ENCODE measurements around the gene MED1. TPM values are rescaled to one million over a fixed set of nuclear protein-coding genes. Genes with fewer than 3 reads are reported as not detected.
"Not testable (repeated sequence)": the region's sequence is repeated elsewhere in the genome, so short reads cannot be mapped to it uniquely, and the experiment has no call there.

Gene MED1
- total RNA-seq, 2 experiments from 2014 or later = 52.4 to 56.1 TPM

GRCh38 chr17:39391448-39391847, 59.6 kb downstream of the MED1 start:
- Mint-ChIP-seq H3K27me3 (ENCODE audit: low read depth) (no peaks in the 10 kb centered on the region), H3K4me1 (ENCODE audit: low read depth) (peaks cover 13% of the 10 kb centered on the region), H3K9me3 (no peaks in the 10 kb centered on the region), H3K27ac (no peak overlapping the region), H3K36me3 (ENCODE audit: low read depth) (no peaks in the 10 kb centered on the region), H3K4me3 (no peak overlapping the region)
- intact Hi-C loops (cut with micrococcal nuclease) = no loop called here
- CTCF ChIA-PET = interaction anchor here (1.6 kb wide), 1 partner anchor 19 kb away, joined by 3 read pairs; no protein-coding TSS in a partner anchor
- DNase-seq = no peak

DNA sequence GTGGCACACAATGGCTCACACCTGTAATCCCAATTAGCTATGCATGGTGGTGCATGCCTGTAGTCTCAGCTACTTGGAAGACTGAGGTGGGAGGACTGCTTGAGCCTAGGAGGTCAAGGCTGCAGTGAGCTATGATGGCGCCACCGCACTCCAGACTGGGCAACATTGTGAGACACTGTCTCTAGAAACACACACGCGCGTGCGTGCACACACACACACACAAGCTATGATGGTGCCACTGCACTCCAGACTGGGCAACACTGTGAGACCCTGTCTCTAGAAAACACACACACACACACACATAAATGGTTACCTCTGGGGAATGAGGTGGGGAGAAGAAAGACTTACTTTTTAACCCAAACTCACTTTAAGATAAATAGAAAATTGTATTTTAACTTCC, 66.0 kb downstream of the MED1 start:
- Mint-ChIP-seq H3K4me1 (ENCODE audit: low read depth) (peaks cover 13% of the 10 kb centered on the region), H3K27me3 (ENCODE audit: low read depth) (no peaks in the 10 kb centered on the region), H3K27ac (no peak overlapping the region), H3K36me3 (ENCODE audit: low read depth) (peaks cover 2% of the 10 kb centered on the region), H3K9me3 (no peaks in the 10 kb centered on the region), H3K4me3 (no peak overlapping the region)
- CTCF ChIA-PET = interaction anchor here (0.7 kb wide), 1 partner anchor 292 kb away, joined by 3 read pairs; no protein-coding TSS in a partner anchor
- intact Hi-C loops (cut with micrococcal nuclease) = no loop called here
- no peak for DNase-seq

GRCh38 chr17:39380144-39380543, 70.9 kb downstream of the MED1 start:
- H3K9me3 Mint-ChIP-seq = no peaks in the 10 kb centered on the region
- intact Hi-C loops (cut with micrococcal nuclease) = no loop called here
- no peak for DNase-seq
- CTCF ChIA-PET = interaction anchor here (0.6 to 1.2 kb wide), 3 partner anchors 14 to 107 kb away, joined by 3 to 7 read pairs (median 3); no protein-coding TSS in a partner anchor
- peaks cover 2% of the 10 kb centered on the region for H3K36me3 Mint-ChIP-seq (ENCODE audit: low read depth)
- no peaks in the 10 kb centered on the region for H3K27me3 Mint-ChIP-seq (ENCODE audit: low read depth)
- H3K4me3 Mint-ChIP-seq = no peak overlapping the region
- H3K4me1 Mint-ChIP-seq (ENCODE audit: low read depth) = peaks cover 30% of the 10 kb centered on the region
- H3K27ac Mint-ChIP-seq = no peak overlapping the region

- no peaks in the 10 kb centered on the region for H3K9me3 Mint-ChIP-seq
- no peak overlapping the region for H3K27ac Mint-ChIP-seq
- CTCF ChIA-PET = interaction anchor here (0.7 kb wide), 1 partner anchor 132 kb away, joined by 3 read pairs; no protein-coding TSS in a partner anchor
- H3K27me3 Mint-ChIP-seq (ENCODE audit: low read depth) = no peaks in the 10 kb centered on the region
- no peak for DNase-seq
- peaks cover 28% of the 10 kb centered on the region for H3K4me1 Mint-ChIP-seq (ENCODE audit: low read depth)
- no peak overlapping the region for H3K4me3 Mint-ChIP-seq
- H3K36me3 Mint-ChIP-seq (ENCODE audit: low read depth) = no peaks in the 10 kb centered on the region
- intact Hi-C loops (cut with micrococcal nuclease) = no loop called here
Observed at GRCh38 chr17:39376434-39376833, 74.6 kb downstream of the MED1 start.

DNA sequence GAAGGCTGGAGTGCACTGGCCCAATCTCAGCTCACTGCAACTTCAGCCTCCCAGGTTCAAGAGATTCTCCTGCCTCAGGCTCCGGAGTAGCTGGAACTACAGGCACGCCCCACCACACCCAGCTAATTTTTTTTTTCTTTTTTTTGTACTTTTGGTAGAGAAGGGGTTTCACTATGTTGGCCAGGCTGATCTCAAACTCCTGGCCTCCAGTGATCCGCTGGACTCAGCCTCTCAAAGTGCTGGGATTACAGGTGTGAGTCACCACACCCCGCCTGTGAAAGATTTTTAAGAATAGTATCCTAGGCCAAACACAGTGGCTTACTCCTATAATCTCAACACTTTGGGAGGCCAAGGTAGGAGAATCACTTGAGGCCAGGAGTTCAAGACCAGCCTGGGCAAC, 83.3 kb downstream of the MED1 start:
- H3K9me3 Mint-ChIP-seq; intact Hi-C loops (cut with micrococcal nuclease); H3K27ac Mint-ChIP-seq; H3K36me3 Mint-ChIP-seq (ENCODE audit: low read depth); H3K27me3 Mint-ChIP-seq (ENCODE audit: low read depth); H3K4me1 Mint-ChIP-seq (ENCODE audit: low read depth); DNase-seq; H3K4me3 Mint-ChIP-seq: not testable (repeated sequence)
- CTCF ChIA-PET = interaction anchor here (0.7 kb wide), 2 partner anchors 71 to 191 kb away, joined by 3 to 4 read pairs; no protein-coding TSS in a partner anchor

GRCh38 chr17:39365872-39366271, 85.2 kb downstream of the MED1 start:
- Mint-ChIP-seq H3K4me1 (ENCODE audit: low read depth) (peaks cover 9% of the 10 kb centered on the region), H3K27ac (no peak overlapping the region), H3K9me3 (no peaks in the 10 kb centered on the region), H3K27me3 (ENCODE audit: low read depth) (no peaks in the 10 kb centered on the region), H3K36me3 (ENCODE audit: low read depth) (no peaks in the 10 kb centered on the region), H3K4me3 (no peak overlapping the region)
- DNase-seq = no peak
- CTCF ChIA-PET = no interaction called here
- intact Hi-C loops (cut with micrococcal nuclease) = no loop called here

DNA sequence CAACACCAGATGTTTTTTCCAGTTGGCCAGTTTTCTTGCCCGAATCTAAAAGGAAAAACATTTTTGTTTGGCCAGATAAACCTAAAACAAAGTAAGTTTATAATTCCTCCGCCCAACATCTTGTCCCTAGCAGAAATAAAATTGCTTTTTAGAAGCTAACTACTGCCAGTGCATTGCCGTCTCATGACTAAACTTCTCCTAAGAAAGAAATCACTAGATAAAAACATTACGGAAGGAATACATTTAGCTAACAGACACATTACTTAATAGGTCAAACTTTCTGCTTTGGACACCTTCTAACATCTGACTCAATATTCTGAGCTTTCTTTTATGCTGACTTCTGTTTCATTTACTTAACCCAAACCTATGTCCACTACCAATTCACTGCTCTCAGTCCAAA, 85.8 kb downstream of the MED1 start:
- DNase-seq = no peak
- Mint-ChIP-seq H3K36me3 (ENCODE audit: low read depth) (no peaks in the 10 kb centered on the region), H3K27ac (no peak overlapping the region), H3K4me3 (no peak overlapping the region), H3K27me3 (ENCODE audit: low read depth) (no peaks in the 10 kb centered on the region), H3K9me3 (no peaks in the 10 kb centered on the region), H3K4me1 (ENCODE audit: low read depth) (peaks cover 15% of the 10 kb centered on the region)
- intact Hi-C loops (cut with micrococcal nuclease) = no loop called here
- CTCF ChIA-PET = no interaction called here

- CTCF ChIA-PET = no interaction called here
Observed at GRCh38 chr17:39364236-39365025, 86.6 kb downstream of the MED1 start.

DNA sequence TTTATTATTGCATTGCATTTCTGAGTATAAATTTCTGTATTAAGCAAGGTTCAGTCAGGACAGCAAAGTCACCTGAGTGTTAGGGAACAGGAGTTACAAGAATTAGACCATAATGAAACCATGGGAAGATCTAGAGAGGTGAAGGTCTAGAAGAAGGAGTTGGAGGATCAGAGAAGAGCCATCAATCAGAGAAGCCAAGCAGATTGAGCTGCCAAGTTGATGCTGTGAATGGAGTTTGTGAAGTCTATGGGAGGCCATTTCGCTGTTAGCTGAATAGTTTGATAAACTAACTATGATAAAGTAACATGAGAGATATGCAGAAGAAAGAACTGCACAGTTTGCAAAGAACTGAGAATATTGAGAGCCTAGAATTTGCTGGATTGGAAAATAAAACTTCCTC, 90.0 kb downstream of the MED1 start:
- H3K9me3 Mint-ChIP-seq = no peaks in the 10 kb centered on the region
- H3K4me1 Mint-ChIP-seq (ENCODE audit: low read depth) = peaks cover 15% of the 10 kb centered on the region
- intact Hi-C loops (cut with micrococcal nuclease) = no loop called here
- H3K36me3 Mint-ChIP-seq (ENCODE audit: low read depth) = peaks cover 2% of the 10 kb centered on the region
- CTCF ChIA-PET = interaction anchor here (0.7 kb wide), 1 partner anchor 8 kb away, joined by 3 read pairs; no protein-coding TSS in a partner anchor
- no peak overlapping the region for H3K4me3 Mint-ChIP-seq
- no peak for DNase-seq
- no peaks in the 10 kb centered on the region for H3K27me3 Mint-ChIP-seq (ENCODE audit: low read depth)
- H3K27ac Mint-ChIP-seq = no peak overlapping the region

More at GRCh38 chr17:39364236-39365025, 86.6 kb downstream of the MED1 start:
- no peaks in the 10 kb centered on the region for H3K27me3 Mint-ChIP-seq (ENCODE audit: low read depth)
- no peak overlapping the region for H3K4me3 Mint-ChIP-seq
- no peaks in the 10 kb centered on the region for H3K36me3 Mint-ChIP-seq (ENCODE audit: low read depth)
- no peaks in the 10 kb centered on the region for H3K9me3 Mint-ChIP-seq
- intact Hi-C loops (cut with micrococcal nuclease) = no loop called here
- peaks cover 17% of the 10 kb centered on the region for H3K4me1 Mint-ChIP-seq (ENCODE audit: low read depth)
- no peak for DNase-seq
- no peak overlapping the region for H3K27ac Mint-ChIP-seq

DNA sequence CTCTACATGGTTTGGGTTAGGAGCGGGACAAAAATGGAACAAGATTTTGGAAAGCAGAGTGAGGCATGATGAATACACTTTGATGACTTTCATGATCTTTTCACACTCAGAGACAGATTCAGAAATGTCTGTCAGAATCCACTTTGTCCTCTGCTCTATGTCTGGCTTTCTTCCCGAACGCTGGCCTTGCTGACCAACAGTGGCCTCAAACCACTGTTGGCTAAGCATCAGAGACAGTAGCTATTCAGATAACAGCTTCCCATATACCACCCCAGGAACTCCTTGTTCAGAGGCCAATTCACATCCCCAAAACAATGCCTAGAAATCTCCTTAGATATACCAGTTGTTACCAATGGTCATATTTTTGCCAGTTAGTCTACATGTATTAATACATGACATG, 90.5 kb downstream of the MED1 start:
- intact Hi-C loops (cut with micrococcal nuclease) = no loop called here
- Mint-ChIP-seq H3K4me1 (ENCODE audit: low read depth) (peaks cover 15% of the 10 kb centered on the region), H3K36me3 (ENCODE audit: low read depth) (peaks cover 2% of the 10 kb centered on the region), H3K9me3 (no peaks in the 10 kb centered on the region), H3K27ac (no peak overlapping the region), H3K27me3 (ENCODE audit: low read depth) (no peaks in the 10 kb centered on the region), H3K4me3 (no peak overlapping the region)
- CTCF ChIA-PET = no interaction called here
- DNase-seq = no peak

DNA sequence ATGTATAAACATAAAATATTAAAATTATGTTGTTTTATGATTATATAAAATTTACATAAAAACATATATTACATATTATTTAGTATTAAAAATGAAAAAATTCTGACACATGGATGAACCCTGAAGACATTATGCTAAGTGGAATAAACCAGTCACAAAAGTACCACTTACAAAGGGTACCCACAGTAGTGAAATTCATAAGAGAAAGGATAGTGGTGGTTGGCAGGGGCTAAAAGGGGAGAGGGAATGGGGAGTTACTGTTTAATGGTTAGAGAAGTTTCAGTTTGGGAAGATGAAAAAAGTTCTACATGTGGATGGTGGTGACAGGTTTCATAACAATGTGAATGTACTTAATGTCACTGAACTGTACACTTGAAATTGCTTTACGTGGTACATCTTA, 91.1 kb downstream of the MED1 start:
- Mint-ChIP-seq H3K4me3 (no peak overlapping the region), H3K4me1 (ENCODE audit: low read depth) (peaks cover 13% of the 10 kb centered on the region), H3K27me3 (ENCODE audit: low read depth) (no peaks in the 10 kb centered on the region), H3K9me3 (no peaks in the 10 kb centered on the region), H3K27ac (no peak overlapping the region), H3K36me3 (ENCODE audit: low read depth) (peaks cover 2% of the 10 kb centered on the region)
- CTCF ChIA-PET = no interaction called here
- intact Hi-C loops (cut with micrococcal nuclease) = no loop called here
- DNase-seq = no peak

DNA sequence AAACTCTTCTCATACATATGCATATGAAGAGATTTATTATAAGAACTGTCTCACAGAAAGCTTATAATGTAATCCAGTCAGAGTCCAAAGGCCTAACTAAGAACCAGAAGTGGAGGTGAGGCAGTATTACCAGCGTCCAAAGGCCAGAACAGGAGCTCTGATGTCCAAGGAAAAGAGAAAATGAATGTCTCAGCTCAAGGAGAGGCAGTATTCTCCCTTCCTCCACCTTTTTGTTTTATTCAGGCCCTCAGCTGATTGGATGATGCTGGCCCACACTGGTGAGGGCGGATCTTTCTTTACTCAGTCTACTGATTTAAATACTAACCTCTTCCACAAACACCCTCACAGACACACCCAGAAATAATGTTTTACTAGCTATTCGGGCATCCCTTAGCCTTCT, 93.1 kb downstream of the MED1 start:
- Mint-ChIP-seq H3K36me3 (ENCODE audit: low read depth) (peaks cover 2% of the 10 kb centered on the region), H3K9me3 (no peaks in the 10 kb centered on the region), H3K27me3 (ENCODE audit: low read depth) (no peaks in the 10 kb centered on the region), H3K4me3 (no peak overlapping the region), H3K4me1 (ENCODE audit: low read depth) (peaks cover 15% of the 10 kb centered on the region), H3K27ac (no peak overlapping the region)
- CTCF ChIA-PET = interaction anchor here (0.6 to 1.3 kb wide), 3 partner anchors 11 to 119 kb away, joined by 3 to 4 read pairs (median 3); no protein-coding TSS in a partner anchor
- DNase-seq = no peak
- intact Hi-C loops (cut with micrococcal nuclease) = no loop called here

DNA sequence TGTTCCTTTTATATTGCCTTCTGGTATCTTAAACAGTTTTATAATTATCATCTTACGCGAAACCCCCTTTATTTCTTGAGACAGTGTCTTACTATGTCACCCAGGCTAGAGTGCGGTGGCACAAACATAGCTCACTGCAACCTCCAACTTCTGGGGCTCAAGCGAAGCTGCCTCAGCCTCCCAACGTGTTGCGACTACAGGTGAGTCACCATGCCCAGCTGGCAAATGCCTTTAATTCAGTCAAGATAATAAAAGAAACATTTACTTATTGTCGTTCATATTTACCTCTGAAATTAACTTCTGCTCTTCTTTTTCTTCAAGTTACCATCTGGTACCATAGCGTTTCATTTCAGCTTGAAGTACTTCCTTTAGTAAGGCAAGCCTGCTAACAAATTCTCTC, 93.6 kb downstream of the MED1 start:
- CTCF ChIA-PET = interaction anchor here (0.6 to 1.3 kb wide), 5 partner anchors 12 to 297 kb away, joined by 3 to 4 read pairs (median 3); no protein-coding TSS in a partner anchor
- no peak overlapping the region for H3K27ac Mint-ChIP-seq
- no peaks in the 10 kb centered on the region for H3K27me3 Mint-ChIP-seq (ENCODE audit: low read depth)
- DNase-seq = no peak
- no peaks in the 10 kb centered on the region for H3K9me3 Mint-ChIP-seq
- intact Hi-C loops (cut with micrococcal nuclease) = no loop called here
- no peak overlapping the region for H3K4me3 Mint-ChIP-seq
- H3K4me1 Mint-ChIP-seq (ENCODE audit: low read depth) = peaks cover 15% of the 10 kb centered on the region
- peaks cover 2% of the 10 kb centered on the region for H3K36me3 Mint-ChIP-seq (ENCODE audit: low read depth)
